Measurements from ENCODE around the gene KRTAP12-2. TPM values are rescaled to one million over a fixed set of nuclear protein-coding genes. Genes with fewer than 3 reads are reported as not detected.

KRTAP12-2 gene
- total RNA-seq, 1 experiment from 2014 or later, result 1.8 TPM

GRCh38 chr21:44706026-44706705 is 39.4 kb upstream of the KRTAP12-2 start:
- Histone ChIP-seq H3K27me3 (replicated peaks; ENCODE audit: insufficient read depth, low read depth, low read length, poor library complexity) (peaks cover 13% of the 10 kb centered on the region), H3K4me3 (ENCODE audit: low read depth, low read length, poor library complexity, severe bottlenecking) (no peak overlapping the region), H3K36me3 (ENCODE audit: insufficient read depth, low read length, poor library complexity, severe bottlenecking) (no peaks in the 10 kb centered on the region), H3K9me3 (ENCODE audit: low read depth, low read length, poor library complexity, severe bottlenecking) (no peaks in the 10 kb centered on the region), H3K27ac (ENCODE audit: low read depth, low read length, poor library complexity, severe bottlenecking) (no peak overlapping the region), H3K4me1 (ENCODE audit: insufficient read depth, low read length, poor library complexity, severe bottlenecking) (peaks cover 4% of the 10 kb centered on the region)
- no TSS peak for BruUV-seq (replicated peaks)
- intact Hi-C loops (cut with micrococcal nuclease; ENCODE audit: unreplicated experiment), result no loop called here
- TF ChIP-seq, protein P1, sequence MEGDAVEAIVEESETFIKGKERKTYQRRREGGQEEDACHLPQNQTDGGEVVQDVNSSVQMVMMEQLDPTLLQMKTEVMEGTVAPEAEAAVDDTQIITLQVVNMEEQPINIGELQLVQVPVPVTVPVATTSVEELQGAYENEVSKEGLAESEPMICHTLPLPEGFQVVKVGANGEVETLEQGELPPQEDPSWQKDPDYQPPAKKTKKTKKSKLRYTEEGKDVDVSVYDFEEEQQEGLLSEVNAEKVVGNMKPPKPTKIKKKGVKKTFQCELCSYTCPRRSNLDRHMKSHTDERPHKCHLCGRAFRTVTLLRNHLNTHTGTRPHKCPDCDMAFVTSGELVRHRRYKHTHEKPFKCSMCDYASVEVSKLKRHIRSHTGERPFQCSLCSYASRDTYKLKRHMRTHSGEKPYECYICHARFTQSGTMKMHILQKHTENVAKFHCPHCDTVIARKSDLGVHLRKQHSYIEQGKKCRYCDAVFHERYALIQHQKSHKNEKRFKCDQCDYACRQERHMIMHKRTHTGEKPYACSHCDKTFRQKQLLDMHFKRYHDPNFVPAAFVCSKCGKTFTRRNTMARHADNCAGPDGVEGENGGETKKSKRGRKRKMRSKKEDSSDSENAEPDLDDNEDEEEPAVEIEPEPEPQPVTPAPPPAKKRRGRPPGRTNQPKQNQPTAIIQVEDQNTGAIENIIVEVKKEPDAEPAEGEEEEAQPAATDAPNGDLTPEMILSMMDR (conservative IDR thresholded peaks at IDR 0.05; ENCODE audit: low read depth, low read length), result no peak
- TF ChIP-seq EZH2 (IDR thresholded peaks at IDR 0.05; ENCODE audit: borderline replicate concordance, low read depth, low read length, poor library complexity, severe bottlenecking), result no peak
- ChIA-PET CTCF (no interaction called here), POLR2A (ENCODE audit: low non-redundant PET) (no interaction called here)
- no peak for DNase-seq (ENCODE audit: low spot score)

GRCh38 chr21:44704636-44705001 is 37.9 kb upstream of the KRTAP12-2 start:
- no peak overlapping the region for H3K4me3 ChIP-seq (ENCODE audit: low read depth, low read length, poor library complexity, severe bottlenecking)
- CTCF ChIA-PET, result no interaction called here
- H3K27me3 ChIP-seq (replicated peaks; ENCODE audit: insufficient read depth, low read depth, low read length, poor library complexity), result peaks cover 8% of the 10 kb centered on the region
- peaks cover 2% of the 10 kb centered on the region for H3K4me1 ChIP-seq (ENCODE audit: insufficient read depth, low read length, poor library complexity, severe bottlenecking)
- BruUV-seq (replicated peaks), result no TSS peak
- no peak for TF ChIP-seq EZH2 (IDR thresholded peaks at IDR 0.05; ENCODE audit: borderline replicate concordance, low read depth, low read length, poor library complexity, severe bottlenecking)
- TF ChIP-seq, protein P1 (conservative IDR thresholded peaks at IDR 0.05; ENCODE audit: low read depth, low read length), result no peak
- intact Hi-C loops (cut with micrococcal nuclease; ENCODE audit: unreplicated experiment), result no loop called here
- no peak for DNase-seq (ENCODE audit: low spot score)
- POLR2A ChIA-PET (ENCODE audit: low non-redundant PET), result no interaction called here
- no peaks in the 10 kb centered on the region for H3K9me3 ChIP-seq (ENCODE audit: low read depth, low read length, poor library complexity, severe bottlenecking)
- H3K36me3 ChIP-seq (ENCODE audit: insufficient read depth, low read length, poor library complexity, severe bottlenecking), result no peaks in the 10 kb centered on the region
- no peak overlapping the region for H3K27ac ChIP-seq (ENCODE audit: low read depth, low read length, poor library complexity, severe bottlenecking)

- peaks cover 8% of the 10 kb centered on the region for H3K27me3 ChIP-seq (replicated peaks; ENCODE audit: insufficient read depth, low read depth, low read length, poor library complexity)
- no peaks in the 10 kb centered on the region for H3K36me3 ChIP-seq (ENCODE audit: insufficient read depth, low read length, poor library complexity, severe bottlenecking)
- H3K4me1 ChIP-seq (ENCODE audit: insufficient read depth, low read length, poor library complexity, severe bottlenecking), result no peaks in the 10 kb centered on the region
- no TSS peak for BruUV-seq (replicated peaks)
- ChIA-PET POLR2A (ENCODE audit: low non-redundant PET) (no interaction called here), CTCF (no interaction called here)
- TF ChIP-seq EZH2 (IDR thresholded peaks at IDR 0.05; ENCODE audit: borderline replicate concordance, low read depth, low read length, poor library complexity, severe bottlenecking), result no peak
- TF ChIP-seq, protein P1 (conservative IDR thresholded peaks at IDR 0.05; ENCODE audit: low read depth, low read length), result no peak
- no peaks in the 10 kb centered on the region for H3K9me3 ChIP-seq (ENCODE audit: low read depth, low read length, poor library complexity, severe bottlenecking)
- DNase-seq (ENCODE audit: low spot score), result no peak
- no peak overlapping the region for H3K4me3 ChIP-seq (ENCODE audit: low read depth, low read length, poor library complexity, severe bottlenecking)
- intact Hi-C loops (cut with micrococcal nuclease; ENCODE audit: unreplicated experiment), result no loop called here
- no peak overlapping the region for H3K27ac ChIP-seq (ENCODE audit: low read depth, low read length, poor library complexity, severe bottlenecking)
Measured at GRCh38 chr21:44703731-44704635, 37.3 kb upstream of the KRTAP12-2 start.

Data from A673 (cell line).